Heart right ventricle (tissue), 16 donors: ENCODE measurements around the gene CYB561A3. TPM values are rescaled to one million over a fixed set of nuclear protein-coding genes. Genes with fewer than 3 reads are reported as not detected.

Experiments
- ATAC-seq, 8 donors: fragments of 200-7000 bp; cut with Tn5 transposase; one replicate each; pipeline ENCODE4 v1.9.1; 2020; ENCODE audit warnings: mild to moderate bottlenecking in 8 of 8, moderate library complexity in 8 of 8, moderate number of reproducible peaks in 1 of 8
- DNase-seq, 2 donors: peaks; one replicate each; pipeline ENCODE4 v3.0.0-alpha.2; 2020
- H3K27ac ChIP-seq, 10 donors: fragments of 200-600 bp; sonication (generic) in 2 of 10; one replicate each; pipeline versions ENCODE4 v1.5.0 to v1.8.0; 2020 to 2022; ENCODE audit warnings: mild to moderate bottlenecking in 3 of 10
- H3K27me3 ChIP-seq, 7 donors: fragments of 200-600 bp; one replicate each; pipeline ENCODE4 v1.8.0; 2021 to 2022; ENCODE audit warnings: mild to moderate bottlenecking in 2 of 7
- H3K36me3 ChIP-seq, 9 donors: fragments of 200-600 bp; sonication (generic) in 1 of 9; one replicate each; pipeline versions ENCODE4 v1.5.0 to v1.8.0; 2020 to 2022; ENCODE audit warnings: mild to moderate bottlenecking in 2 of 9
- H3K4me1 ChIP-seq, 9 donors: fragments of 200-600 bp; sonication (generic) in 1 of 9; one replicate each; pipeline versions ENCODE4 v1.5.0 to v1.8.0; 2020 to 2022; ENCODE audit warnings: mild to moderate bottlenecking in 4 of 9
- H3K4me3 ChIP-seq, 10 donors: fragments of 200-600 bp; sonication (generic) in 2 of 10; one replicate each; pipeline versions ENCODE4 v1.5.0 to v1.8.0; 2020 to 2022; ENCODE audit warnings: mild to moderate bottlenecking in 7 of 10, moderate library complexity in 2 of 10
- H3K9me3 ChIP-seq, 11 donors: fragments of 200-600 bp in 10 of 11; sonication (generic) in 2 of 11; one replicate each; pipeline versions ENCODE4 v1.5.0 to v1.8.0; 2013 to 2022; ENCODE audit warnings: mild to moderate bottlenecking in 2 of 11, control low read depth in 1 of 11, moderate library complexity in 1 of 11
- CTCF ChIP-seq, 9 donors: fragments of 200-600 bp; sonication (generic) in 2 of 9; IDR thresholded peaks; one replicate each; pipeline versions ENCODE4 v1.5.0 to v1.8.0; 2021 to 2022; ENCODE audit warnings: antibody characterized with exemption in 9 of 9, mild to moderate bottlenecking in 5 of 9, moderate library complexity in 1 of 9
- WGBS, 2 donors: extraction: QIAGEN DNeasy Blood & Tissue Kit; methylation state at CpG; one replicate each; pipeline ENCODE4 v1.1.7; 2013; ENCODE audit warnings: inconsistent platforms in 1 of 2; 5-methylcytosine and 5-hydroxymethylcytosine counted together
- intact Hi-C, 10 donors: fragments of 100-400 bp; cut with DNase I; formaldehyde crosslinking; loops; one replicate each; pipeline versions ENCODE4 v1.11.1 to v1.14.2; 2022
- polyA plus RNA-seq, 2 donors: library from polyadenylated mRNA; stranded (reverse); fragments of 200-250 nt; gene quantifications; one replicate each; pipeline ENCODE4 v1.2.3, GENCODE V29; 2013
- total RNA-seq, 10 donors: library from RNA; stranded (reverse); fragmentation: NEBNext Ultra II Directional in 3 of 10; extraction: Animal tissue kit (Norgen Biotek cat#: 25700) in 3 of 10; gene quantifications; one replicate each; pipeline versions ENCODE4 v1.2.1 to v1.2.4, GENCODE V29; 2021 to 2023
- donor health status: Arrhythmogenic right ventricular cardiomyopathy.
- donor health status: ischemic (EF 13 %, LVEDD 7.1; RV severe dilation, severe dysfunction).
- donor health status: healthy with polysubstance abuse.
- donor health status: DM: no; HTN: yes; CAD: no.
- donor health status: DM: no; HTN: no; CAD: no.
- donor health status: ischemic (EF 25% LVEDD 6.9; RV normal size, moderate dysfunction).
- donor health status: ischemic (EF 25% LVEDD 5.7; RV mildly dilated, moderate dysfunction).
- donor health status: healthy.
- donor health status: DM: yes; HTN: yes; CAD: no.
- donor health status: Ischemic cardiomyopathy.
- donor health status: ischemic (EF 35%, LVEDD 5.7; RV mildly dilated, moderate dysfunction).
- donor health status: nonischemic (EF 11% LVEDD 7.7; RV severe dilation, severe dysfunction).
- donor health status: DM: yes; HTN: yes; CAD: no.
- donor health status: PGD.
- donor health status: ischemic (EF 29% LVEDD 5.4; RV normal size, mild dysfunction).
- donor health status: nonischemic (EF 23%, LVEDD 6.1; RV moderate dilation, normal function).

CYB561A3 gene
- total and polyA plus RNA-seq, 12 donors = 6.0 to 18.6 (median 10.5) TPM

- 34 to 36% methylated on average over 8 of the region's 8 CpGs for WGBS, 2 donors
- H3K4me3 ChIP-seq = no peak overlapping the region
- intact Hi-C loops = loop anchor here in 9 of 10 donors (1.0 to 10.0 kb wide), 5 partner anchors 26 to 98 kb away; partner anchors contain the start of genes SDHAF2 (in 1 of the 9) and TMEM138 (in 1 of the 9)
- peaks cover 0 to 19% (median 0%) of the 10 kb centered on the region in 9 donors for H3K36me3 ChIP-seq
- H3K27me3 ChIP-seq = no peaks in the 10 kb centered on the region
- peak in 8 of 9 donors; percentile 93 to 99 (median 96) for TF ChIP-seq CTCF (IDR thresholded peaks at IDR 0.05)
- ATAC-seq (peak; percentile 38 to 64 (median 53)), DNase-seq (peak; percentile 55 to 76)
- H3K4me1 ChIP-seq = peaks cover 7 to 33% (median 26%) of the 10 kb centered on the region in 9 donors
- no peaks in the 10 kb centered on the region for H3K9me3 ChIP-seq
- peak overlapping the region in 8 of 10 donors; percentile 8 to 70 (median 48) for H3K27ac ChIP-seq
These were observed 25.3 kb downstream of the CYB561A3 start for GRCh38 chr11:61336171-61336935.

GRCh38 chr11:61335355-61335710, 26.3 kb downstream of the CYB561A3 start:
- intact Hi-C loops = loop anchor here in 3 of 10 donors (2.0 to 10.0 kb wide), 3 partner anchors 49 to 99 kb away; partner anchors contain the start of gene SDHAF2 (in 1 of the 3)
- no peak for ATAC-seq
- Histone ChIP-seq H3K27me3 (no peaks in the 10 kb centered on the region), H3K27ac (peak overlapping the region in 5 of 10 donors; percentile 0 to 70 (median 24)), H3K4me3 (no peak overlapping the region), H3K4me1 (peaks cover 11 to 43% (median 36%) of the 10 kb centered on the region in 9 donors), H3K36me3 (peaks cover 0 to 28% (median 0%) of the 10 kb centered on the region in 9 donors), H3K9me3 (no peaks in the 10 kb centered on the region)
- DNase-seq = no peak
- WGBS, 2 donors = 70 to 92% methylated on average over 1 of the region's 1 CpG
- TF ChIP-seq CTCF (IDR thresholded peaks at IDR 0.05) = no peak

- peak overlapping the region in 3 of 10 donors; percentile 0 to 24 (median 14) for H3K27ac ChIP-seq
- intact Hi-C loops = loop anchor here in 4 of 10 donors (2.0 to 10.0 kb wide), 4 partner anchors 33 to 100 kb away; partner anchors contain the start of gene SDHAF2 (in 1 of the 4)
- H3K4me3 ChIP-seq = no peak overlapping the region
- ATAC-seq (no peak), DNase-seq (no peak)
- H3K4me1 ChIP-seq = peaks cover 11 to 48% (median 39%) of the 10 kb centered on the region in 9 donors
- no peaks in the 10 kb centered on the region for H3K27me3 ChIP-seq
- TF ChIP-seq CTCF (IDR thresholded peaks at IDR 0.05) = no peak
- H3K9me3 ChIP-seq = no peaks in the 10 kb centered on the region
- H3K36me3 ChIP-seq = peaks cover 0 to 32% (median 2%) of the 10 kb centered on the region in 9 donors
- 87 to 88% methylated on average over 16 of the region's 16 CpGs for WGBS, 2 donors
These were observed 27.0 kb downstream of the CYB561A3 start for GRCh38 chr11:61334434-61335354.
